NB4 (cell line): ENCODE results near the gene ZFP36.

Source experiments
- CTCF ChIP-seq: IDR thresholded peaks from one replicate; pipeline ENCODE4 v1.5.1; 2012; ENCODE audit warnings: low read depth, low read length
- MAX ChIP-seq: IDR thresholded peaks from 2 replicates; pipeline ENCODE4 v1.6.1; 2011; ENCODE audit warnings: low read depth, low read length
- MYC ChIP-seq: IDR thresholded peaks from 2 replicates; pipeline ENCODE4 v1.6.1; 2011; ENCODE audit warnings: low read depth, low read length
- POLR2A ChIP-seq: IDR thresholded peaks from 2 replicates; pipeline ENCODE4 v1.6.1; 2011; ENCODE audit warnings: mild to moderate bottlenecking; ENCODE audit not compliant: insufficient read length; ENCODE audit errors: extremely low read depth

GRCh38 chr19:39402346-39403300 lies 4.0 kb upstream of the ZFP36 start:
- no peak for TF ChIP-seq POLR2A
- no peak for TF ChIP-seq CTCF
- 0 out of 2 replicates have a peak, but pooled peaks have one; percentile 57 for TF ChIP-seq MYC
- peak; percentile 89 for TF ChIP-seq MAX
